ENCODE measurements around the gene CD300LG.
A peak's percentile ranks its signal among the peaks of the same experiment; 100 is the strongest.

CD300LG gene

GRCh38 chr17:43877031-43877430 is 30.1 kb downstream of the CD300LG start (continued):
- no peak for TF ChIP-seq POU6F1 (CRISPR knock-in tag; IDR thresholded peaks at IDR 0.05; ENCODE audit: borderline replicate concordance, low read depth)
- no peak for TF ChIP-seq ZC3H10 (CRISPR knock-in tag; IDR thresholded peaks at IDR 0.05)
- no peak for TF ChIP-seq RARB (CRISPR knock-in tag; IDR thresholded peaks at IDR 0.05)

DNA sequence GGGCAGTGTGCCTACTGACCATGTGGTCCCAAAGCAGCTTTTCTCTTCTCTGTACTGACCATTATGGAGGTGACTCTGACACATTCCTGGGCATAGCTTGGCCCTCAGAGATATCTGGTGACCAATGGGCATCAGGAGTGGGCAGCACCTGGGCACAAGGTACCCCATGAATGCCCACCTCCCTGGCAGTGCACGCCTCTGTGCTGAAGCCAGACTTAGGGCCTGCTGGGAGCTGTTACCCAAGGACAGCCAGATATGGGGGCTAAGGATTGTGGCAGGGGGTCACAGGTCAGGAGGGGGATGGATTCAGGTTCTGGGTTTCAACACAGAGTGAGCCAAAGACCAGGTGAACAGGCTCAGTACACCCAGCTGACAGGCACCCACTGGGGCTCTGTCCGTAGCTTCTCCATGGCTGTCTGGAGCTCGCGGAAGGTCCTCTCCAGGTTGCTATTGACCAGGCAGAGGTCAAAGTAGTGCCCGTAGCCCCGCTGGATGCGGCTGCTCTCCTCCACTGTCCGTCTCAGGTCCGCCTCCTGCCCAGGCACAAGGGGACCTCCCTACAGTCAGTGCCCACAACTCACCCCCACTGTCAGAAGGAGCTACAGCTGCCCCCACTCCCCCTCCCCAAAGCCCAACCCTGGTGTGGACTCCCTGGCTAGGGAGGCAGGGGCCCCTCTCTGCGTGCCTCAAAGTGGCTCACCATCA is 30.6 kb downstream of the CD300LG start:
- no peak for ATAC-seq
- TF ChIP-seq ZNF8 (CRISPR knock-in tag; IDR thresholded peaks at IDR 0.05) = no peak
- TF ChIP-seq ZFP30 (CRISPR knock-in tag; IDR thresholded peaks at IDR 0.05) = no peak
- TF ChIP-seq OSR1 (CRISPR knock-in tag; IDR thresholded peaks at IDR 0.05) = no peak
- TF ChIP-seq BACH2 (CRISPR knock-in tag; IDR thresholded peaks at IDR 0.05; ENCODE audit: borderline replicate concordance) = no peak
- TF ChIP-seq PATZ1 (CRISPR knock-in tag; IDR thresholded peaks at IDR 0.05; ENCODE audit: borderline replicate concordance) = no peak

DNA sequence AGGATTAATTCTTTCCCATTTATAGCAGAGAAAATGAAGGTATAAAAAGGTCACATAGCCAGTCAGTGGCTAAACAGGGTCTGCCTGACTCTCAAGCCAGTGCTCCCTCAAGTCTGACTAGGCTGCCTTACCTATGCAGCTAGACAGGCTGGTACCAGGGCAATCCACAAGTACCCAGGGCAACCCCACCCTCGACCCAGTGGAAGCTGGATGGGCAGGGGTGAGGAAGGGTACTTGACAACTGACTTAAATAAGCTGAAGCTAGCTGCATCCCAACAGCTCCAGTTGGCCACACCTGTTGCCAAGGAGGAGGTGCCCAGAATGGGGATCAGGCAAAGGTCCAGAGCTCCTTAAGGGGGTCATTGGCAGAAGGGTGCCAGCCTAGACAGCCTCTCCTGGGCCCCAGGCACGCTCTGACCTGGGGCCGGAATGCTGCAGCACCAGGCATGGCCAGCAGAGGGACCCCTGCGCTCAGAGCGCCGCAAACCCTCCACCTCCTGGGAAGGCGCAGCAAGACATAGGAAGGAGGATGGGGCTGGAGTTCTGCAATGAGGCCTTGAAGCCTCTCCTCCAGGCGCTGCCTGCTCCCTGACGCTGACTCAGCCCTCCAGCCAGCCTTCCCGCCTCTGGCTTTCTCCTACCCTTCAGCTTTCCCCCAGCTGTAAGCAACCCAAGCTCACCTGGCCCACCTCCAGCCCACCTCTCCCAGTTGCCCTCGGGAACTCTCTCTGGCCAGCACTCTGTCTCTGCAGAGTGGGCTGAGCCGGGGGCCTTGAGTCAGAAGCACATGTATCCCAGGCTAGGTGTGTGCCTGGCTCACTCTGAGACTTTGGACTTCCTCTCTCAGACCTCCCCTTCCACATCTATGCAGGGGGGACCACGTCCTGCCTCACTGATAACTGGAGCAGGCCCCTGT is 31.5 kb downstream of the CD300LG start:
- TF ChIP-seq ZNF8 (CRISPR knock-in tag; IDR thresholded peaks at IDR 0.05) (no peak), PATZ1 (CRISPR knock-in tag; IDR thresholded peaks at IDR 0.05; ENCODE audit: borderline replicate concordance) (no peak), ZNF70 (CRISPR knock-in tag; IDR thresholded peaks at IDR 0.05) (no peak), BACH2 (CRISPR knock-in tag; IDR thresholded peaks at IDR 0.05; ENCODE audit: borderline replicate concordance) (no peak), GLIS3 (CRISPR knock-in tag; IDR thresholded peaks at IDR 0.05) (no peak), ISL1 (CRISPR knock-in tag; IDR thresholded peaks at IDR 0.05) (no peak), CSDC2 (CRISPR knock-in tag; IDR thresholded peaks at IDR 0.05) (no peak), SNAI2 (CRISPR knock-in tag; IDR thresholded peaks at IDR 0.05) (no peak), ARNTL (CRISPR knock-in tag; IDR thresholded peaks at IDR 0.05; ENCODE audit: borderline replicate concordance, low read depth) (no peak), POU6F1 (CRISPR knock-in tag; IDR thresholded peaks at IDR 0.05; ENCODE audit: borderline replicate concordance, low read depth) (no peak), ESRRG (CRISPR knock-in tag; IDR thresholded peaks at IDR 0.05) (no peak), ZFP3 (CRISPR knock-in tag; IDR thresholded peaks at IDR 0.05) (no peak), ZC3H10 (CRISPR knock-in tag; IDR thresholded peaks at IDR 0.05) (no peak)
- TF ChIP-seq, protein P1, sequence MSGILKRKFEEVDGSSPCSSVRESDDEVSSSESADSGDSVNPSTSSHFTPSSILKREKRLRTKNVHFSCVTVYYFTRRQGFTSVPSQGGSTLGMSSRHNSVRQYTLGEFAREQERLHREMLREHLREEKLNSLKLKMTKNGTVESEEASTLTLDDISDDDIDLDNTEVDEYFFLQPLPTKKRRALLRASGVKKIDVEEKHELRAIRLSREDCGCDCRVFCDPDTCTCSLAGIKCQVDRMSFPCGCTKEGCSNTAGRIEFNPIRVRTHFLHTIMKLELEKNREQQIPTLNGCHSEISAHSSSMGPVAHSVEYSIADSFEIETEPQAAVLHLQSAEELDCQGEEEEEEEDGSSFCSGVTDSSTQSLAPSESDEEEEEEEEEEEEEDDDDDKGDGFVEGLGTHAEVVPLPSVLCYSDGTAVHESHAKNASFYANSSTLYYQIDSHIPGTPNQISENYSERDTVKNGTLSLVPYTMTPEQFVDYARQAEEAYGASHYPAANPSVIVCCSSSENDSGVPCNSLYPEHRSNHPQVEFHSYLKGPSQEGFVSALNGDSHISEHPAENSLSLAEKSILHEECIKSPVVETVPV (CRISPR knock-in tag; IDR thresholded peaks at IDR 0.05) = no peak
- TF ChIP-seq, protein P2, sequence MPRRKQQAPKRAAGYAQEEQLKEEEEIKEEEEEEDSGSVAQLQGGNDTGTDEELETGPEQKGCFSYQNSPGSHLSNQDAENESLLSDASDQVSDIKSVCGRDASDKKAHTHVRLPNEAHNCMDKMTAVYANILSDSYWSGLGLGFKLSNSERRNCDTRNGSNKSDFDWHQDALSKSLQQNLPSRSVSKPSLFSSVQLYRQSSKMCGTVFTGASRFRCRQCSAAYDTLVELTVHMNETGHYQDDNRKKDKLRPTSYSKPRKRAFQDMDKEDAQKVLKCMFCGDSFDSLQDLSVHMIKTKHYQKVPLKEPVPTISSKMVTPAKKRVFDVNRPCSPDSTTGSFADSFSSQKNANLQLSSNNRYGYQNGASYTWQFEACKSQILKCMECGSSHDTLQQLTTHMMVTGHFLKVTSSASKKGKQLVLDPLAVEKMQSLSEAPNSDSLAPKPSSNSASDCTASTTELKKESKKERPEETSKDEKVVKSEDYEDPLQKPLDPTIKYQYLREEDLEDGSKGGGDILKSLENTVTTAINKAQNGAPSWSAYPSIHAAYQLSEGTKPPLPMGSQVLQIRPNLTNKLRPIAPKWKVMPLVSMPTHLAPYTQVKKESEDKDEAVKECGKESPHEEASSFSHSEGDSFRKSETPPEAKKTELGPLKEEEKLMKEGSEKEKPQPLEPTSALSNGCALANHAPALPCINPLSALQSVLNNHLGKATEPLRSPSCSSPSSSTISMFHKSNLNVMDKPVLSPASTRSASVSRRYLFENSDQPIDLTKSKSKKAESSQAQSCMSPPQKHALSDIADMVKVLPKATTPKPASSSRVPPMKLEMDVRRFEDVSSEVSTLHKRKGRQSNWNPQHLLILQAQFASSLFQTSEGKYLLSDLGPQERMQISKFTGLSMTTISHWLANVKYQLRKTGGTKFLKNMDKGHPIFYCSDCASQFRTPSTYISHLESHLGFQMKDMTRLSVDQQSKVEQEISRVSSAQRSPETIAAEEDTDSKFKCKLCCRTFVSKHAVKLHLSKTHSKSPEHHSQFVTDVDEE (CRISPR knock-in tag; IDR thresholded peaks at IDR 0.05) = no peak
- ATAC-seq = peak; percentile 98

Measured in SK-N-SH treated with all-trans-retinoic acid at 6 μM for 48 hours (cell line).